Measurements from ENCODE around the gene RAP1A.

Gene RAP1A

GRCh38 chr1:111576547-111576946, 43.0 kb upstream of the RAP1A start:
- TF ChIP-seq CTCF (IDR thresholded peaks at IDR 0.05; ENCODE audit: poor library complexity, severe bottlenecking): no peak
- H3K27ac ChIP-seq (ENCODE audit: poor library complexity, severe bottlenecking): no peak overlapping the region
- no peaks in the 10 kb centered on the region for H3K9me3 ChIP-seq (ENCODE audit: severe bottlenecking)
- no peak overlapping the region for H3K4me3 ChIP-seq (ENCODE audit: severe bottlenecking)
- H3K4me1 ChIP-seq (ENCODE audit: insufficient read depth, poor library complexity, severe bottlenecking): no peaks in the 10 kb centered on the region
- DNase-seq (ENCODE audit: low spot score) (no peak), ATAC-seq (ENCODE audit: low read depth) (no peak)
- no peaks in the 10 kb centered on the region for H3K27me3 ChIP-seq (ENCODE audit: insufficient read depth, poor library complexity, severe bottlenecking)
- no peaks in the 10 kb centered on the region for H3K36me3 ChIP-seq (ENCODE audit: low read depth)

- DNase-seq (ENCODE audit: low spot score) (no peak), ATAC-seq (ENCODE audit: low read depth) (no peak)
- no peaks in the 10 kb centered on the region for H3K27me3 ChIP-seq (ENCODE audit: insufficient read depth, poor library complexity, severe bottlenecking)
- no peak for TF ChIP-seq CTCF (IDR thresholded peaks at IDR 0.05; ENCODE audit: poor library complexity, severe bottlenecking)
- no peak overlapping the region for H3K27ac ChIP-seq (ENCODE audit: poor library complexity, severe bottlenecking)
- H3K4me3 ChIP-seq (ENCODE audit: severe bottlenecking): no peak overlapping the region
- no peaks in the 10 kb centered on the region for H3K36me3 ChIP-seq (ENCODE audit: low read depth)
- no peaks in the 10 kb centered on the region for H3K4me1 ChIP-seq (ENCODE audit: insufficient read depth, poor library complexity, severe bottlenecking)
- no peaks in the 10 kb centered on the region for H3K9me3 ChIP-seq (ENCODE audit: severe bottlenecking)
Measured at GRCh38 chr1:111577814-111578213, 41.8 kb upstream of the RAP1A start.

GRCh38 chr1:111581166-111581565, 38.4 kb upstream of the RAP1A start:
- no peak for TF ChIP-seq CTCF (IDR thresholded peaks at IDR 0.05; ENCODE audit: poor library complexity, severe bottlenecking)
- Histone ChIP-seq H3K36me3 (ENCODE audit: low read depth) (no peaks in the 10 kb centered on the region), H3K27me3 (ENCODE audit: insufficient read depth, poor library complexity, severe bottlenecking) (no peaks in the 10 kb centered on the region), H3K4me3 (ENCODE audit: severe bottlenecking) (no peak overlapping the region), H3K4me1 (ENCODE audit: insufficient read depth, poor library complexity, severe bottlenecking) (no peaks in the 10 kb centered on the region), H3K27ac (ENCODE audit: poor library complexity, severe bottlenecking) (no peak overlapping the region), H3K9me3 (ENCODE audit: severe bottlenecking) (no peaks in the 10 kb centered on the region)
- no peak for DNase-seq (ENCODE audit: low spot score)
- ATAC-seq (ENCODE audit: low read depth): no peak

GRCh38 chr1:111582016-111582415, 37.6 kb upstream of the RAP1A start:
- no peak for TF ChIP-seq CTCF (IDR thresholded peaks at IDR 0.05; ENCODE audit: poor library complexity, severe bottlenecking)
- DNase-seq (ENCODE audit: low spot score) (no peak), ATAC-seq (ENCODE audit: low read depth) (no peak)
- no peaks in the 10 kb centered on the region for H3K9me3 ChIP-seq (ENCODE audit: severe bottlenecking)
- H3K4me1 ChIP-seq (ENCODE audit: insufficient read depth, poor library complexity, severe bottlenecking): no peaks in the 10 kb centered on the region
- H3K27ac ChIP-seq (ENCODE audit: poor library complexity, severe bottlenecking): no peak overlapping the region
- H3K27me3 ChIP-seq (ENCODE audit: insufficient read depth, poor library complexity, severe bottlenecking): no peaks in the 10 kb centered on the region
- no peaks in the 10 kb centered on the region for H3K36me3 ChIP-seq (ENCODE audit: low read depth)
- H3K4me3 ChIP-seq (ENCODE audit: severe bottlenecking): no peak overlapping the region

GRCh38 chr1:111582644-111583618, 36.7 kb upstream of the RAP1A start:
- no peaks in the 10 kb centered on the region for H3K4me1 ChIP-seq (ENCODE audit: insufficient read depth, poor library complexity, severe bottlenecking)
- H3K27me3 ChIP-seq (ENCODE audit: insufficient read depth, poor library complexity, severe bottlenecking): no peaks in the 10 kb centered on the region
- ATAC-seq (ENCODE audit: low read depth): no peak
- no peaks in the 10 kb centered on the region for H3K9me3 ChIP-seq (ENCODE audit: severe bottlenecking)
- H3K4me3 ChIP-seq (ENCODE audit: severe bottlenecking): no peak overlapping the region
- H3K36me3 ChIP-seq (ENCODE audit: low read depth): no peaks in the 10 kb centered on the region
- no peak overlapping the region for H3K27ac ChIP-seq (ENCODE audit: poor library complexity, severe bottlenecking)
- TF ChIP-seq CTCF (IDR thresholded peaks at IDR 0.05; ENCODE audit: poor library complexity, severe bottlenecking): no peak
- DNase-seq (ENCODE audit: low spot score): no peak

All from RWPE2 (cell line).